NCI-H2196 treated with DMSO at 0.1 percent for 48 hours (cell line): Measurements from ENCODE around the gene SLC35F3.

Experiments
- DNase-seq: peaks from one replicate; lab custom pipeline; 2025; ENCODE audit not compliant: unreplicated experiment; lab: John Stamatoyannopoulos, UW

Gene SLC35F3

DNA sequence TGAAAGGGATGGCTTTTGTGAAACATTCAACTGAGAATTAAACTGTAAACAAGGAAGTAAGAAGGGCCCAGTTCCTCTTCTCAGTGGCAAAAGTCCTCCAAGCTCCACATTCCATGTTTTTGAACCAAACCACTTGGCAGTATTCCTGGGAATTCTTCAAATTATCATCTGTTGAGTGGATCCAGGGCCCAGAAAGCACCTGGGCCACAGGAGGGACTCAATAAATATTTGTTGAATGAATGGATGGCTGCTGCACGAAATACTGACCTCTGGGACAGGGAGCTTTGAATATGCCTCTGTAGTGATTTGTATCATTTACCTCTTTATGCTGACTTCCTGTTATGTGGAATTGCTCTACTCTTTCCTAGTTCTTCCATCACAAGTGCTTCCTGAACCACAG is 4.7 kb downstream of the SLC35F3 start:
- no peak for DNase-seq

GRCh38 chr1:233912447-233912846 is 8.0 kb downstream of the SLC35F3 start:
- DNase-seq, result no peak

- no peak for DNase-seq
Observed at GRCh38 chr1:233912909-233913308, 8.4 kb downstream of the SLC35F3 start.

DNA sequence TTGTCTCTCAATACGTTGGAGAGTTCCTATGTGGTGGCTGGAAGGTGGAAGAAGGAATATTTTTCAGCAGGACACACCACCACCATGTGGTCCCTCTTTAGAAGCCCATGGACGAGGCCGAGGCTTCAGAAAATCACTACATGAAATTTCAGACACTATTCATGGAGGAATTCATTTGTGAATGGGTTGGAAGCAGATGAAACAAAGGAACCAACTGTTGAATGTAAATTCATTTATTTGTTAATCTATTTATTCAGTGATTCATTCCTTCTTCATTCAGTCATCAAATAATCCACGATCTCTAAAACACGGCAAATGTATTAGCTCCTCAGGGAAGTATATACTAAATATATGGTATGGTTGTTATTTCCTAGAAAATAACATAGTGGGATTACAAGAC is 12.2 kb downstream of the SLC35F3 start:
- no peak for DNase-seq

GRCh38 chr1:233919786-233920185 is 15.3 kb downstream of the SLC35F3 start:
- DNase-seq, result no peak

DNA sequence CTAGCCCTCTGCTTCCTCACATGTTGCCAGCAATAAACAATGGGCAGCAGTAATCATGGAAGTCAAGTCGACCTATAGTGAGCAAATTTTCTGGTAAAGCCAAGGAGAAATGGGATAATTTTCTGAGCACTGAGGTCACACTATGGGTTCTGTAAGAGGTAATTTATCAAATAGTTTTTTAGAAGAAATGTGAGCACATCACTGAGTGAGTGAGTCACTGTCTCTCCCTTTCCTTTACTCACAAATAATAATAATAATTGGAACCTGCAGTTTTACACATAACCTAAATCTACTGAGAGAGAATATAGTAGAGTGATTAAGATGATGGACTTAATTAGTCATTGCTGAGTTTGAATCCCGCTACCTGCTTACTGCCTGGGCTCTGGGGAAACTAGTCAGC is 23.6 kb downstream of the SLC35F3 start:
- DNase-seq, result no peak

- no peak for DNase-seq
Observed at GRCh38 chr1:233933339-233933738, 28.9 kb downstream of the SLC35F3 start.

GRCh38 chr1:233935297-233935868 is 30.9 kb downstream of the SLC35F3 start:
- no peak for DNase-seq

DNA sequence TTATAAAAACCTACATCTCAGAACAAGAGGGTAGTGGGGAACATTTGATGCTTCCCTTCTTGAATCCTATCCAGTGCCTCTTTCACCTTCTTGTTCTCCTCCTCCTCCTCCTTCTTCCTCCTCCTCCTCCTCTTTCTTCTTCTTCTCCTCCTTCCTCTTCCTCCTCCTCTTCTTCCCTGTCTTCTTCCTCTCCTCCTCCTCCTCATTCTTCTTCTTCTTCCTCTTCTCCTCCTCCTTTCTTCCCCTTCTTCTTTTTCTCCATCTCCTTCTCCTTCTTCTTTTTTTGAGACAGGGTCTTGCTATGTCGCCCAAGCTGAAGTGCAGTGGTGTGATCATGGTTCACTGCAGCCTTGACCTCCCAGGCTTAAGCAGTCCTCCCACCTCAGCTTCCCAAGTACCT is 31.9 kb downstream of the SLC35F3 start:
- no peak for DNase-seq

DNA sequence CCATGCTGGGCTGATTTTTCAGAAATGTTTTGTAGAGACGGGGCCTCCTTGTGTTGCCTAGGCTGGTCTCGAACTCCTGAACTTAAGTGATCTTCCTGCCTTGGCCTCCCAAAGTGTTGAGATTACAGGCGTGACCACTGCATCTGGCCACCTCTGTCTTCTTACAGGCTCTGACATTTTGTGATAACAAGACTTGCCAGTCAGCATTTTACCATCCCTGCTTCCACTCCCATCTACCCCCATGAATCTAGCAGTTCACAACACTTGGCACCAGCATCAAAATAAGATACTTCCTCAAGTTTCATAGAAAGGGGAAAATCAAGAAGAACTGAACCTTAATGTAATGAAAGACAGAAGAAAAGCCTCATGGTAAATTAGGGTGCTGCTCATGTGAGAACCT is 32.4 kb downstream of the SLC35F3 start:
- DNase-seq, result no peak

GRCh38 chr1:233938476-233938875 is 34.0 kb downstream of the SLC35F3 start:
- DNase-seq, result no peak

- DNase-seq, result no peak
Observed at GRCh38 chr1:233939451-233939850, 35.0 kb downstream of the SLC35F3 start.

- no peak for DNase-seq
Observed at GRCh38 chr1:233940908-233941307, 36.4 kb downstream of the SLC35F3 start.

DNA sequence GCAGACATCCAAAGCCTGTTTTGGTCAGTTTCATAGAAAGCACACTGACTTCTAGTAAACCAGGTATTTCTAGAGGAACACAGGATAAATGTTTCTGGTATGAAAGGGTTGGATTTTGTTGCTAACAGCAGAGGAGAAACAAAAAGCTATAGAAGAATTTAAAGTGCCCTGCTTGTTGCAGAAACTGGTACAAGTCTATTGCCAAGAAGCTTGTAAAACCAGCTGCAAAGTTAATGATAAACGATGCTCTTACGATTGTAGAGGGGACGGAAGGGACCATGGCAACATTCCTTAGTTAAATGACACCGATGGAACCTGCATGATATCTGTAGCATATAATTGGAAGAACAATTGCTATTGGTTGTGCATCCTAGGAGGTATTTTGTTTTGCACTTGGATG is 40.1 kb downstream of the SLC35F3 start:
- no peak for DNase-seq

- no peak for DNase-seq
Observed at GRCh38 chr1:233945573-233945972, 41.1 kb downstream of the SLC35F3 start.

DNA sequence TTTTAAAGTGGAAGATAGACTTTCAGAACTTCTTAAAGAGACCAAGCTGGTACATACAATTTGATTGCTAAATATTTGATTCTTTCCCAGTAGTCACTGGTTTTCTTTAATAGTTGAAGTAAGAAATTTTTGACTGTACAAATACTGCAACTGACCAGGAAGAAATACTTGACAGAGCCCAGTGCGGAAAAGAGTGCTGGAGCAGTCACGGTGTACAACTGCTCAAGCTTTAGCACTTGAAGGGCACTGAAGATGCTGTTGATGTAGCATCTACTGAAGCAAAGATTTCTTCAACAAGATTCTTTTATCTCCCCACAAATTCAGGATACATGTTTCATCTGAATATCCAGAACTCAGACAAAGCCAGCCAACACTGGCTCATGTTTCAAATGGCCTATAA is 41.5 kb downstream of the SLC35F3 start:
- no peak for DNase-seq

DNA sequence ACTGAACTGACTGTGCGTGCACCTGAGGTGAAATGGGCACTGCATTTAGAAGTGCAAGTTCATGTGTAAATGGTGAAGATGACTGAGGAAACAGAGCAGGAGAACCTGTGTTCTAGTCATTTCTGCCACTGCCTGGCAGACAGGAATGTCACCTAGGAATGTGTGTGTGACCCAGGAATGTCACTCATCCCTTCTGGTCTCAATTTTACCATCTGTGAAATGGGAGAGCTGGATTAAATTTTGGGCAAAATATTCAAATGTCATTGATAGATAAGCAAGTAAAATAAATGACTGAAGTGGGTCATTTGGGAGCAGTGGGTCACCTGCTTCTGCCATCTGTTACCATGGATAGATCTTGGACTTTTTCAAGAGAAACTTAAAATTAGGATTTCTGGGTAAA is 42.2 kb downstream of the SLC35F3 start:
- no peak for DNase-seq

GRCh38 chr1:233951804-233952203 is 47.3 kb downstream of the SLC35F3 start:
- no peak for DNase-seq

GRCh38 chr1:233957691-233958090 is 53.2 kb downstream of the SLC35F3 start:
- DNase-seq, result no peak

DNA sequence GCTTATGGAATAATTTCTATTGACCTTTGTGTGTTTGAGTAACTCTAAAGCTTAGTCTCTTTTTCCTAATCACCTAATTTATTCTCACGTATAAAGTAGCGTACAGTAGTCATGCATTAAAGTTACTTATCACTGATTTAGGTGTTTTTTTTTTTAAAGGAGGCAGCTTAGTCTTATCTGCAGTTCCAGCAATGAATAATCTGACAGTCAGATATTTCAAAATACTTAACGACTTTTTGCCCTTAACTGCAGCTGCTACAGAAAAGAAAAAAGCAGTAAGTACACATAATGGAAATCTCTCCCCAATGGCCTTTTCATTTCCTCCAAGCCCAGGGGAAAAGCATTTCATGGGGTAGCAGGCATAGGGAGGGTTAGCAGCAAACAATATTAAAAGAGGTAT is 54.6 kb downstream of the SLC35F3 start:
- no peak for DNase-seq

DNA sequence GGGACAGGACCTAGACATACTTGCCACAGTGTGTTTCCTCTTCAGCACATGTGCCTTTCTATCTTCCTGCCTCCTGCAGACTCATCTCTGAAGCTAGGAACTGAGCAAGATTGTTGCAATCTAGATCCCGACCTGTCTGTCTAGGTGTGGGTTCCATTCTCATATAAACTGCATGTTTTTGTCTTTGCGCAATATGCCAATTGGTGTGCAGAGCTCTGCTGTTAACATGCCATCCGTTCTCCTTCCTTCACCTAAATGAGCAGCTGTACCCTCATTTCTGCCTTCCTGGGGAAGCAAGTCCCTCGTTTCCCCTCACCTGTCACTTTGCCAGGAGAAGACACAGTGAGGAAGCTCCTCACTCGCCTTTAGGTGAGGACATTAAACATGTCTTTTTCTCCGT is 55.5 kb downstream of the SLC35F3 start:
- no peak for DNase-seq

DNA sequence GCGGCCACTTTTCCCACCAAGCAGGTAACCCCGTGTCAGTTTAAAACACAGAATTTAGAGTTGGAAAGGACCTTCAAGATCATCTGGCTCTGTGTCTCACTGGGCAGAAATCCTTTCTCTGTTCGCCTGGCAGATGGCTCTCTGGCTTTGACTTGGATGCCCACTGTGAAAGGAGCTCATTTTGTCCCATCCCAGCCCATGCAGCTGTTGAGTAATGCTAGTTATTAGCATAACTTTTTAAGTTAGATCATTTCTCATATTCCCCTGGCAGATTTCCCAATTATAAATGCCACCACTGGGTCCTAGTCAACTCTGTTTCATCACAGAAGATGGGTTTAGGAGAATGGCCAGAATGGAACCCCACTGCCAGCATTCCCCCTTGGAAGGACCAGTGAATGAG is 55.9 kb downstream of the SLC35F3 start:
- no peak for DNase-seq

GRCh38 chr1:233962878-233963277 is 58.4 kb downstream of the SLC35F3 start:
- no peak for DNase-seq

DNA sequence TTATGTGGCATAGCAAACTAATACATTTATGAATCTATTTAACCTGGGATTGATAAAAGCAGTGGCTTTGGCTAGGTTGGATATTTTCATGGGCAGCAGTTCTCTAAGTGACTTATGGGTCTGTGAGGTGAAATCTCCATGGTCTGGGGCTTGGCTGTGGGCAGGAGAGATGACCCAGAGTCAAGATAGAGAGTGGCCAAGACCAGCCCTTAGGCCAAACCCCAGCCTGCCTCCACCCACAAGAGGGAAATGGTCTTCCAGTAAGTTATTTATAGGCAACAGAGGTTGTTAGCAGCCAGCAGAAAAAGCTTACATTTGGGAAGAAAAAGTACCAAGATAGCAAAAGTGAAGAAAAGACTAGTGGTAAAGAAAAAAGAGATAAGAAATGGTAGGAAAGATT is 61.4 kb downstream of the SLC35F3 start:
- DNase-seq, result no peak
